Measurements from ENCODE around the gene GPATCH1.
"Not testable (repeated sequence)": the region's sequence is repeated elsewhere in the genome, so short reads cannot be mapped to it uniquely, and the experiment has no call there.

The GPATCH1 gene

GRCh38 chr19:33159893-33160292 lies 78.9 kb downstream of the GPATCH1 start:
- DNase-seq, result no peak

DNA sequence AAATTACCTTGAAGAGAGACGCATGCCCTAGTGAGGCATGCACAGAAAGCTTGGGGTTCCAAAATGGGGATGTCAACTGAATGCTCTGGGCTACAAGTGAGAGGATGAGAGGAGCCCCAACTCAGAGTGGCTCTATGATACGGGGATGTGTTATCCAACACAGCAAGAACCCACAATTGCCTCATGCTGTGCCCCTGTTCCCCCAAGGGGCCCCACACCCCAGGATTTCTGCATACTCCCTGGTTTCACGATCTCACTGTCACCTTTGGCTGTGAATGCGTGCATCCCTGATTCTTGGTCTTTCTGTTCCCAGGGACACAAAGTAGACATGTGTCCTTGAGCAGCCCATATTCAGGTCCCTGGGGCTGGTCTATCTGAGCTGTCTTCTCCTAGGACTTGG lies 80.2 kb downstream of the GPATCH1 start:
- no peak for DNase-seq

DNA sequence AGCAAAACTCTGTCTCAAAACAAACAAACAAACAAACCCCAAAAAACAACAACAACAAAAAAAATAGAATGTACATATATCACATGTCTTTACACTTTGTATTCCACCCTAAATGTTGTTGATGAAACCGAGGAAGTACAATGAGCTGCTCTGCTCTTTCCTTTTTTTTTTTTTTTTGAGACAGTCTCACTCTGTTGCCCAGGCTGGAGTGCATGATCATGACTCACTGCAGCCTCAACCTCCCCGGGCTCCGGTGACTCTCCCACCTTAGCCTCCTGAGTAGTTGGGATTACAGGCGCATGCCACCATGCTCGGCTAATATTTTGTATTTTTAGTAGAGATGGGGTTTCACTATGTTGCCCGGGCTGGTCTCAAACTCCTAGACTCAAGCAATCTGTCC lies 82.5 kb downstream of the GPATCH1 start:
- DNase-seq, result no peak

DNA sequence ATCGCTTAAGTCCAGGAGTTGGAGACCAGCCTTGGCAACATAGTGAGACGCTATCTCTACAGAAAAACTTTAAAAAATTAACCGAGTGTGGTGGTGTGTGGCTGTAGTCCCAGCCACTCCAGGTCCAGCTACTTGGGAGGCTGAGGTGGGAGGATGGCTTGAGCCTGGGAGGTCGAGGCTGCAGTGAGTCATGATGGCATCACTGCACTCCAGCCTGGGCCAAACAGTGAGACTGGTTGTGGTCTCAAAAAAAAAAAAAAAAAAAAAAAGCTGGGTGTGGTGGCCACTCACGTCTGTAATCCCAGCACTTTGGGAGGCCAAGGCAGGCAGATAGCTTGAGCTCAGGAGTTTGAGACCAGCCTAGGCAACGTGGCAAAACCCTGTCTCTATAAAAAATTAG lies 85.1 kb downstream of the GPATCH1 start:
- DNase-seq, result not testable (repeated sequence)

DNA sequence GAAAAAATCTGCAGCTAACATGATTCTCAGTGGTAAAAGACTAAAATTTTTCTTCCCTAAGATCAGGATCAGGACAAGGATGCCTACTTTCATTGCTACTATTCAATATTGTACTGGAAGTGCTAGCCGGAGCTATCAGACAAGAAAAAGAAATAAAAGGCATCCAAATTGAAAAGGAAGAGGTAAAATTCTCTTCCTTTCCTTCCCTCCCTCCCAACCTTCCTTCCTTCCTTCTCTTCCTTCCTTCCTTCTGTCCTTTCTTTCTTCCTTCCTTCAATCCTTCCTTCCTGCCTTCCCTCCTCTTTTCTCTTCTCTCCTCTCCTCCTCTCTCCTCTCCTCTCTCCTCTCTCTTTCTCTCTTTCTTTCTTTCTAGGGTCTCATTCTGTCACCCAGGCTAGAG lies 86.5 kb downstream of the GPATCH1 start:
- DNase-seq, result no peak

GRCh38 chr19:33168528-33168927 lies 87.5 kb downstream of the GPATCH1 start:
- no peak for DNase-seq

DNA sequence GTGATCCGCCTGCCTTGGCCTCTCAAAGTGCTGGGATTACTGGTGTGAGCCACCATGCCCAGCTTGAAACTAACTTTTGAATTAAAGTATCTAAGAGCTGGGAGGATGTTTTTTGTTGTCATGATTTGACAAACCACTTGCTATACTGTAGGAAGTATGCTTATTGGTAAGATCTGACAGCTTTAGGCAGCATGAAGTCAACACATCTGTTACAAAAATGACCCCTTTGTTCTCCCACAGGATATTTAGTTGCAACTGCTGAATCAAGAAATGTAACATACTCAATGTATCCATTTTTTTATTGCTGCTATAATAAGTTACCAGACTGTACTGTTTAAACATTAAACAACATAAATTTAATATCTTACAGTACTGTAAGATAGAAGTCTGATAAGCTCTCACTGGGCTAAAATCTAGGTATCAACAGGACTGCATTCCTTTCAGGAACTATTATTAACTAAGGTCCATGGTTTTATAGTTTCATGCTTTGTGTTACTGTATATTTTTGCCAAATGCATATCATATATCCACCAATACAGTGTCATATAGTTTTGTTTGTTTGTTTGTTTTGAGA lies 90.3 kb downstream of the GPATCH1 start:
- no peak for DNase-seq

DNA sequence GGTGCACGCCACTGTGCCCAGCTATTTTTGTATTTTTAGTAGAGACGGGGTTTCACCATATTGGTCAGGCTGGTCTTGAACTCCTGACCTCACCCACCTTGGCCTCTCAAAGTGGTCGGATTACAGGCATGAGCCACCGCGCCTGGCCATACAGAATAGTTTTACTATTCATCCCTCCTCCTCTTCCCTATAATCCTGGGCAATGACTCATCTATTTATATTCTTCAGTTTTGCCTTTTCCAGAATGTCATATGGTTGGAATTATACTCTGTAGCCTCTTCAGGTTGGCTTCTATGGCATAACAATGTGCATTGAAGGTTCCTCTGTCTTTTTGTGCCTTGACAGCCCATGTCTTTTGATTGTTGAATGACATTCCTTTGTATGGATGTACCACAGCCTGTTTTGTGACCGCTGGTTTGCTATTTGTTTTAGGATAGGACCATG lies 91.0 kb downstream of the GPATCH1 start:
- DNase-seq, result no peak

DNA sequence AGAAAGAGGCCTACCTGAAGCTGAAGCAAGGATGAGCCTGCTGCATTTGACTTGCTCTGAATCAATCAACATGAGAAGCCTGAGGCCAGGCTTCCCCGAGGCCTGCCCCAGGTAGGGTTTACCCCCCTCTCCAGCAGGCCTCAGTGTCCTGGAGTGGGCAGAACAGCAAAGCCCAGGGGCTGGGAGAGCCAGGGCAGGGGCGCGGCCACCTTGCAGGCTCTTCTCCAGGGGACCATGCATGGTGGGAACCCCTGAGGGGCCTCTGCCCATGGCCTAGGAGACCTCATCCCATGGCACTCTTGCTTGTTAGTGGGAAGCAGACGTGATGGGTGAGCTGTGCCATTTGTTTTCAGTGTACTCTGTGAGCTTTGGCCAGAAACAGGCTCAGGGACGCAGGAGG lies 93.2 kb downstream of the GPATCH1 start:
- DNase-seq, result no peak

DNA sequence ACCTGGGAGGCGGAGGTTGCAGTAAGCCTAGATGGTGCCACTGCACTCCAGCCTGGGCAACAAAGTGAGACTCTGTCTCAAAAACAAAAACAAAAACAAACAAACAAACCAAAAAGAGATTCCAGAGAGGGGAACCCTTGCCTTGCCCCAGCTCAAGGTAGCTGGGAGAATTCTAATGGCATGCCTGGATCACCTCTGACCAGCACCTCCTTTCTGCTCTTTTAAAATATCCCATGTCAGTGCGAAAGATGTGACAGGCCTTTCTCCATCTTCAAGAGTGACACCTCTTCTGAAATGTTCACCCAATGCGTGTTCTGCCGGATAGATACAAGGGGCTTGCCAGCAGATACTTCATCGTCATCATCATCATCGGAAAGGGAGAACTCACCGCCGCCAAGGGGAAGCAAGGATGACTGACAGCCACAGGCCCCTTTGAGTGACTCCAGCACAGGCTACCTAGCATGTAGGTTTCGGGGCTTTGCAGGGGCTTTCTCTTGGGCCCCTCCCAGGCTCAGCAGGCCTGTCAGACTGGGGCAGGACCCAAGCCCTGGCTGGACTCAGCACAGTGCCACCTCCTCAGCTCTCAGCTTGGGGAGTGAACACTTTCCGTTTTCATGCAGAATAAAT lies 94.3 kb downstream of the GPATCH1 start:
- no peak for DNase-seq

- no peak for DNase-seq
Measured at GRCh38 chr19:33175886-33176669, 95.1 kb downstream of the GPATCH1 start.

DNA sequence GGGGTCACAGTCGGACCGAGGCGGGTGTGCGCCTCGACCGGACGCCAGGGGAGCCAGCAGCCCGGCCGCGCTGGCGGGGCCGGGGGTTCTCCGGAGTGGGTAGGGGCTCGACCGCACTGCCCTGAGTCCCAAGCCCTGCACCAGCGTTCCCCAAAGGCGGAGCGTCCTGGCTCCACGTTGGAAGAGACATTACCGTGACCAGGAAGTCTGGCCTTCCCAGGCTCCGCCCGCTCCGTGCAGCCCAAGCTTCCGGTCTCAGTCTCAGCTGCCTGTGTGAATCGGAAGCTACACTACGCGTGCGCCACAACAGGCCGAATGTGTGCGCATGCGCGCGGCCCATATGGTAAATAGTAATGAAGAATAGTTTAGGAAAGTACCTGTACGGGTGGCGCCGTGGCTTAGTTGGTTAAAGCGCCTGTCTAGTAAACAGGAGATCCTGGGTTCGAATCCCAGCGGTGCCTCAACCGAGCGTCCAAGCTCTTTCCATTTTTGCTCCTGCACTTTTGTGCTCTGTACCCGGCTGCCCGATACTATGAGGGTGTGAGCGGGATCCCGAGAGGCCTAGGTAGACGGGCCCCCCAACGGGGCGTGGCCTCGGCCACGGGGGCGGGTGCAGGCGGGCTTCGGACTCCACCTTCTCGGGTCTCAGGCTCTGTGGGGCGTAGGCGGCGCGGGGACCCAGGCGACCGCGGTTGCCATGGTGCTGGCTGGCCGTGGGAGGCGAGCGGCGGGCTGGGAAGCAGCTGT lies 95.9 kb downstream of the GPATCH1 start:
- DNase-seq, result peak; percentile 87

GRCh38 chr19:33177417-33177979 lies 96.5 kb downstream of the GPATCH1 start:
- no peak for DNase-seq
